Astrocyte (in vitro differentiated cells and primary cell): ENCODE measurements around the gene ENOX1.

ENCODE experiments used
- CTCF ChIP-seq: IDR thresholded peaks from 2 replicates; pipeline ENCODE4 v1.5.1; 2011; ENCODE audit warnings: low read depth, mild to moderate bottlenecking, inconsistent platforms, low read length, moderate library complexity; ENCODE audit not compliant: insufficient read depth
- EZH2 ChIP-seq: IDR thresholded peaks from 2 replicates; pipeline ENCODE4 v1.6.1; 2012; ENCODE audit warnings: mild to moderate bottlenecking, low read length, inconsistent platforms; ENCODE audit not compliant: insufficient read depth

- no peak for TF ChIP-seq CTCF
- no peak for TF ChIP-seq EZH2
These were observed 125.5 kb downstream of the ENOX1 start for GRCh38 chr13:43661161-43661830.
